NCI-H510A treated with DMSO at 0.1 percent for 48 hours (cell line): ENCODE results near the gene SNAP29.
"Not testable (repeated sequence)": the region's sequence is repeated elsewhere in the genome, so short reads cannot be mapped to it uniquely, and the experiment has no call there.

Experiments used
- DNase-seq: peaks from one replicate; lab custom pipeline; 2025; lab: John Stamatoyannopoulos, UW

Gene SNAP29

GRCh38 chr22:20930435-20930834, 71.6 kb downstream of the SNAP29 start:
- DNase-seq, result not testable (repeated sequence)

DNA sequence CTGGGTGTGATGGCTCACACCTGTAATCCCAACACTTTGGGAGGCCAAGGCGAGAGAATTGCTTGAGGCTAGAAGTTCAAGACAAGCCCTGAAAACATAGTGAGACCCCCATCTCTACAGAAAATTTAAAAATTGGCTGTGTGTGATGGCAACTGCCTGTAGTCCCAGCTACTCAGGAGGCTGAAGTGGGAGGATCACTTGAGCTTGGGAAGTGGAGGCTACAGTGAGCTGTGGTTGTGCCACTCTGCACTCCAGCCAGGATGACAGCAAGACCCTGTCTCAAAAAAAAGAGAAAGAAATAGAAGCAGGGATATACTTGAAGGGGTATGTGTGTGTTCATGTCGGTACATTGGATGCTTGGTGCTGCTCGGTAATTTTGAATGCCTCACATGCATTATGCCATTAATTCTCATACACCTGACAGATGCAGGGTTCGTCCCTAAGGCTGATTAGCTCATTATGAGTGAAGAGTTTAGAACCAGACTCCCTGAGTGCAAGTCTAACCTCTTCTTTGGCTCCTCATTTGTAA, 72.4 kb downstream of the SNAP29 start:
- DNase-seq, result no peak

DNA sequence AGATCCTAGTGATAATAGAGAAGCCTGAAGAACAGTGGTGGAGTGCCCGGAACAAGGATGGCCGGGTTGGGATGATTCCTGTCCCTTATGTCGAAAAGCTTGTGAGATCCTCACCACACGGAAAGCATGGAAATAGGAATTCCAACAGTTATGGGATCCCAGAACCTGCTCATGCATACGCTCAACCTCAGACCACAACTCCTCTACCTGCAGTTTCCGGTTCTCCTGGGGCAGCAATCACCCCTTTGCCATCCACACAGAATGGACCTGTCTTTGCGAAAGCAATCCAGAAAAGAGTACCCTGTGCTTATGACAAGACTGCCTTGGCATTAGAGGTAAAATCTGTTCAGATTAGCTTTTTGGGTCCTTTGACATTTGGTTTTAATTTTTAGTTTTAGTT, 75.1 kb downstream of the SNAP29 start:
- no peak for DNase-seq

- DNase-seq, result not testable (repeated sequence)
Observed at GRCh38 chr22:20935049-20935448, 76.2 kb downstream of the SNAP29 start.

DNA sequence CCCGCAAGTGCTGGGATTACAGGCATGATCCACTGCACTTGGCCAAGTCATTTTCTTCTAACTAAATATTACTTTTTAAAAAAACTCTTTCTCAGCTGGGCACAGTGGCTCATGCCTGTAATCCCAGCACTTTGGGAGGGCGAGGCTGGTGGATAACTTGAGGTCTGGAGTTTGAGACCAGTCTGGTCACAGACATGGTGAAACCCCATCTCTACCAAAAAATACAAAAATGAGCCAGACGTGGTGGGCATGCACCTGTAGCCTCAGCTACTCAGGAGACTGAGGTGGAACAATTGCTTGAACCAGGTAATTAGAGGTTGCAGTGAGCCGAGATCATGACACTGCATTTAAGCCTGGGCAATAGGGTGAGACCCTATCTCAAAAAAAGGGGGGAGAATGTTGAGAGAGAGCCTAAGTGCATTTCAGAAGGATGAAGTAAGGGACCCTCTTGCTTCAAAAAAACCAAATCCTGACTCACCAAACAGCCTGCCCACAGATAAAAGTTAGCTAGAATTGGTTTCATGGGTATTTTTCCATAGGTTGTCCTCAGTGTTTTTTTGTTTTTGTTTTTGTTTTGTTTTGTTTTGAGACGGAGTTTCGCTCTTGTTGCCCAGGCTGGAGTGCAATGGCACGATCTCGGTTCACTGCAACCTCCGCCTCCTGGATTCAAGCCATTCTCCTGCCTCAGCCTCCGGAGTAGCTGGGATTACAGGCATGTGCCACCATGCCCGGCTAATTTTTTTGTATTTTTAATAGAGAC, 77.2 kb downstream of the SNAP29 start:
- not testable (repeated sequence) for DNase-seq

- no peak for DNase-seq
Observed at GRCh38 chr22:20937031-20937793, 78.4 kb downstream of the SNAP29 start.

DNA sequence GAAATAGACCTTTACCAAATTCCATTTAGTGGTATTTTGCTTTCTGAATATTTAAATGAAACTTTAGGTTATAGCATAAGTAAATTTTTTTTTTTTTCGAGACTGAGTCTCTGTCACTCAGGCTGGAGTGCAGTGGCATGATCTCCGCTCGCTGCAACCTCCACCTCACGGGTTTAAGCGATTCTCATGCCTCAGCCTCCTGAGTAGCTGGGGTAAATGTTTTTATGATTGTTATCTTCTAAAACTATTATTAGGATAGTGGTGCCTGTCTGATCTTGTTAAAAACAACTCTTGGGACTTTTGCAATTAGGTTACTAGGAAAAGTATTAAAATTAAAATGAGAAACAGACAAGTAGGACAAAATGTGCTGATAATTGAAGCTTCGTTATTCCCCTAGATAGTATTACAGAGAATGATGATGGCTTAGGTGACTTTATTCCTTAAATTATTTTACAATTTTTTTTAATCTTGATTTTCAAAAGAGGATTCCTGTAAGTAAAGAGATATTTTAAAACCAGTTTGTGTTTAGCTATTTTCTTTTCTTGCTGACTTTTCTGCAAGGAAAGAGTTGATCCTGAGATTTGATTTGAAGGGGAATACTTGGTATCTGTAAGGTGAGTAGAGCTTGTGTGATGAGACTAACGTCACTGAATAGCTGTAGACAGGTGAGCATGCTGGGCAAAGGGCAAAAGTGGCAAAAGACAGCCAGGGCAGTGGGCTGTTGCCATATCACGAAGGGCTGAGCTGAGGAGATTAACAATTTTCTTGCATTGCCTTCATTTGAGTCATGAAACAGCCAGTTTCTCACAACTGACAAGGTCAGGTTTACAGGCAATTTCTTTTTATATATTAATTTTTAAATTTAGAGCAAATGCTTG, 79.2 kb downstream of the SNAP29 start:
- no peak for DNase-seq

- DNase-seq, result not testable (repeated sequence)
Observed at GRCh38 chr22:20939457-20940185, 80.8 kb downstream of the SNAP29 start.

DNA sequence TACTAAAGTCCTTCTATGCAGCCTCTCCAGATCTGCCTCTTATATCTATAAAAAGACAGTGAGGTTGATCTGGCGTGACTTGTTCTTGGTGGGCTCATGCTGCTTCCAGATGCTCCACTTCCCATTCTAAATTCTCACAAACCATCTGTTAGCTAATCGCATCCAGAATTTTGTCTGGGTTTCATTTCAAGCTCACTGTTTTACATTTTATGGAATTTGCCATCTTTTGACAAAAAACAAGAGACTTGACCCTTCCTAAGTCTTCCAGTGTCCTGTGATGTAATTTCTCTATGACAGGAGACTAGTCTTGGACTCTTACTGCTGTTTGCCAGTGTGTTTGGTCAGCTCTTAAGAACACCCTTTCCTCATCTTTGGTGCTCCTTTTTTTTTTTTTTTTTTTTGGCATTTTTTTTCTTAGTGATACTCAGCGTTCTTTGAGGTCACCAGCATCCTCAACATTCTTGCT, 81.4 kb downstream of the SNAP29 start:
- DNase-seq, result no peak
